SKM-1 treated with dmso at 0.1 percent for 144 hours (cell line): Measurements from ENCODE around the gene IFNLR1.

Source experiments
- DNase-seq: peaks from one replicate; lab custom pipeline; 2025; ENCODE audit not compliant: unreplicated experiment; lab: John Stamatoyannopoulos, UW

Gene IFNLR1

GRCh38 chr1:24108334-24109165 lies 78.5 kb downstream of the IFNLR1 start:
- DNase-seq, result no peak

GRCh38 chr1:24107462-24108138 lies 79.5 kb downstream of the IFNLR1 start:
- DNase-seq, result no peak

- DNase-seq, result no peak
These were observed 81.5 kb downstream of the IFNLR1 start for GRCh38 chr1:24105368-24106160.

GRCh38 chr1:24104854-24105253 lies 82.2 kb downstream of the IFNLR1 start:
- DNase-seq, result no peak
